ENCODE data around the gene CHKA.

CHKA gene

DNA sequence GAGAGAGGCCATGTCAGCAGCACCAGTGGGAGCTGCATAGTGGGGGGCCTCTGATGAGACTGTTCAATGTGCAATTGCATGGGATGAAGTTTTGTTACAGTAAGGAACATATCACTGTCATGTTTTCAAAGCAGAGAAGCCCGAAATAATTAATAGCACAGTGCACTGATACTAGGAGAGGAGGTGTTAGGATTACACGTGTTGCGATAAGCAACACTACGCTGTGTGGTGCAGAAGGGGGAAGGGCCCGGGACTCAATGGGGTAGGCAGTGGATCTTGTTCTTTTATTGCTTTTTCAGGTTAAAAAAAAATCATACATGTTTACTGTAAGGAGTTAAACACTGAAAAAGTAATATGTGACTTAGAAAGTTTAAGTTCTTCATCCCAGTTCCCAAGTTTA is 53.2 kb downstream of the CHKA start:
- no peak for DNase-seq

DNA sequence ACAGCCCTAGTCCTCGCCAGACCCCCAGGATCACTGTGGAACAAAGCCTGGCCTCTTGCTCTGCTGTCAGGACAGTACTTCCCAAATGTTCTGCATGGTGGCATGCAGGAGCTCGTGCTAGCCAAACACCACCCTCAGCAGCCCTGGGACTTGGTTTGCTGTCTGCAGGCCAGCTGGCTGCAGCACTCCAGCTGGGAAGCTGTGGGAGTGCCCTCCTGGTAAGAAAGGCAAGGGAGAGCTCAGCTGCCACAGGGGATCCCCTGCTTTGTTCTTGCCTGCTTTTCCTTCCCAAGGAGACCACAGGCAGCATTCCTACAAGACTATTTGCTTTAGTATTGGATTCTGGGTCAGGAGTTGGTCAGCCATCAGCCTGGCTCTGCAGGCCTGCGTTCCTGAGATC is 54.4 kb downstream of the CHKA start:
- DNase-seq: no peak

DNA sequence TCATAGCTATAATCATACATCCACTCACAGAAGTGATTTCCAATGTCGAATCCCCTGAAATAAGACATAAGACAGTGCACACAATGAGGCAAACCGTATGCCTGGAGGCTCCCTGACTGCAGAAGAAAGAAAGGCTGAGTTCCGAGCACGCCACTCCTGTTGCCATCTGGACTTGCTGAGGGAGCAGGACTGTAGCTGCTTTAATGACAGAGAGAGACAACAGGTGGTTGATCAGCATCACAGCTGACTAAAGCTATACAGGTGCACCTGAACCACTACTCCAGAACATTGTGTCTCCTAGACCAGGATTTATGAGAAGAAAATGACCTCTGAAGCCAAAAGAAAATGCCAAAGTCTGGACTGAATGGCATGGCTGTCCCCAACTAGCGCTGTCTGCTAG is 55.3 kb downstream of the CHKA start:
- DNase-seq: no peak

DNA sequence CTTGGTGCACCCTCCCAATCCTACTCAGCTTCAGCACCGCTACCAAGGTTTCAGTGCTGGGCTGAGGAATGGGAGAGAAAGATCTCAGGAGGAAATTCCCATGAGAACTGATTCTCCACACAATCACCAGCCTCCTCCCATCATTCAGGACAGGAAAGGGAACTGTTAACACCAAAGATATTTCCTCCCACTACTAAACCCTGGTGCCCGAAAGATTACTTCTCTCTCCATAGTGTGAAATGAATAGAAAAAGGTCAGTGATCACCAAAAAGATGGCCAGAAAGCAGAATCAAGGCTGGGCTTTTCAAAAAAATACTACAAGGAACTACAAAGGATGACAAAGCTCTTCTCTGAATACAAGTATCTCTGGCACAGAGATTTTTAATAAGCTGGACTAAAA is 56.3 kb downstream of the CHKA start:
- DNase-seq: no peak

DNA sequence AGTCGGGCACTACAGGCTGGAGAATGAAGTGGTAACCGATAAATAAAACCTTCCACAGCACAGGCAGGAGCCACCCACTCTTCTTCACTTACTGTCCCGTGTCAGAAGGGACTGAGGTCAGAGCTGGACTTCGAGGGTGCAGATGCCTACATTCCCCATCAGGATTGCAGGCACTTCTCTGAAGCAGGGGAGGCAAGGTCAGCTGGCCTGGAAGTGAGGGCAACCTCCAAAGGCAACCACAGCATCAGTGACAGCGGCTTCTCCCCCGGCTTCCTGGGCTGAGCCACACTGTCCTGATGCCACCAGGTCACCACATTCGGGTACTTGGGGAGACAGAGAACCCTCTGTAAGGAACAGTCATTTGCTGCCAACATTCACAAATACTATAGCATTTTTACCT is 59.7 kb downstream of the CHKA start:
- no peak for DNase-seq

DNA sequence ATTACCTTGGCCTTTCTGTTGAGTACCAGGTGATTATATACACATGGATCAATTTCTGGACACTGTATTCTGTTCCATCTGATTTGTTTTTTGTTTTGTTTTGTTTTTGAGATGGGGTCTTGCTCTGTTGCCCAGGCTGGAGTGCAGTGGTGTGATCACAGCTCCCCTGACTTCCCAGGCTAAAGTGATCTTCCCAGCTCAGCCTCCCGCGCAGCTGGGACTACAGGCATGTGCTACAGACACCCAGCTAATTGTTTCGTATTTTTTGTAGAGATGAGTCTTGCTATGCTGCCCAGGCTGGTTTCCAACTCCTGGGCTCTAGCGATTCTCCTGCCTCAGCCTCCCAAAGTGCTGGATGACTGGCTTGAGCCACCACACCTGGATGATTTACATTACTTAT is 63.4 kb downstream of the CHKA start:
- DNase-seq: no peak

DNA sequence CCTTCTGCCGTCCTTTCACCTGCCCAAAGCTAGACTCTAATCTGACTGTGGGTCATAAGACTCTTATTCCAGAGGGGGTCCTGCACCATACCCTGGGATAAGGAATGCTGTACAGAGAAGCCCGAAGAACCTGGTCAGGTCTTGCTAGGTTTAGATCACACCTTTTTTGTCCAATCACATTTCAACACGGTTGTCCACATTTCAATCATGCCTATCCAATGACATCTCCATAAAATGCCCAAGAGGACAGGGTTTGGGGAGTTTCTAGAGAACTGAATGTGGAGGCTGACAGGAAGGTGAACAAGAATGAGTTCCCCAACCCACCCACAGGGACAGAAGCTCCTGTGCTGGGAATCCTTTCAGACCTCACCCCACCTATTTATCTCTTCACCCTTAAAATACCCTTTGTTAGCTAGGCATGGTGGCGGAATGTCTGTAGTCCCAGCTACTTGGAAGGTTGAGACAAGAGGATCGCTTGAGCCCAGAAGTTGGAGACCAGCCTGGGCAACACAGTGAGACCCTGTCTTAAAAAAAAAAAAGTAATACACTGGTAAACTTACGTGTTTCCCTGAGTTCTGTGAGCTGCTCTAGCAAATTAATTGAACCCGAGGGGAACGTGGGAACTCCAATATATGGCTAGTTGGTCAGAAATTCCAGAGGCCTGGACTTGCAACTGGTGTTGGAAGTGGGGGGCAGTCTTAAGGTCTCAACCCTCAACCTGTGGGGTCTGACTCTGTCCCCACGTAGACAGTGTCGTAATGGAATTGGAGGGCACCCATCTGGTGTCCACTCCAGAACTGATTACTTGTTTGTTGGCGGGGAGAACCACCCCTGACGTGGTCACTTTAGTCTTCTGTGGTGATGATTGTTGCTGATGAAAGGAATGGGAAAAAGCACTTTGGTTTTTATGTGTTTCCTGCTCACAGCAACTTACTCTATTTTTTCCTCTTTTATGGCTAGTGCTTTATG is 64.6 kb downstream of the CHKA start:
- DNase-seq: no peak

DNA sequence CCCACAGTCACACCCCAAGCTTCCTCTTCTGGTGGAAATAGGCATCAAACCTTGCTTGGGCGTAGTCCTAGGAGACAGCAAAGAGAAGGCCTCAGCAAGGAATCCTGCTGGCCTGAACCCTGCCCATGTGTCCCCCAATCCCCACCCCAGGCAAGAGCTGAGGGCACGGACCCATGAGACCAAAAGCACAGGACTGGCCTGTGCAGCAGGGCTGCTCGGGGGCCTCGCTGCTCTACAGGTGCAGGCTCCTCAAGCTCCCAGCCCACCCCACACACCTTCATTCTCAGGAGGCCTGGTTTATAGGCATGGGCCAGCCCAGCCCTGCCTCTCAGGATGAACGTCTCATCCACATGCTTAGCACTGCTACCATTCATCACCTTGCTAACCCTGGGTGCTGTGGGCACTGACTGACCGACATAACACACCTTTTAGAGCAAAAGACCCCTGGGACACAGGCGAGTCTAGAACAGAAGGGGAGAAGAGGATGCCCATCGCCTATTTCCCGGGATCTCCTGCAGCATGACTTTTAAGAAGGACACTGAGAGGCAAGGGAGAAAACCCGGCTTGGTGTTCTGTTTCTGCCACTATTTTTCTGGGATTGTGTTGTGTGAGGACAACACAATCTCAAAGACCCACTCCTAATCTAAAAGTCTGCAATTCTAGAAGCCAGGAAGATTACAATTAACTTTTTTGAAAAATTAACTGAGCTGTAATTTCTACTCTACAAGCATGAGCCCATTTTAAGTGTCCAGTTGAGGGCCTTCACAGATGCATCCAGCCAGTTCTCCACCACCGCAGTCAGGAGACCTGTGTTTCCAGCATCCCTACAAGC is 67.0 kb downstream of the CHKA start:
- no peak for DNase-seq

DNA sequence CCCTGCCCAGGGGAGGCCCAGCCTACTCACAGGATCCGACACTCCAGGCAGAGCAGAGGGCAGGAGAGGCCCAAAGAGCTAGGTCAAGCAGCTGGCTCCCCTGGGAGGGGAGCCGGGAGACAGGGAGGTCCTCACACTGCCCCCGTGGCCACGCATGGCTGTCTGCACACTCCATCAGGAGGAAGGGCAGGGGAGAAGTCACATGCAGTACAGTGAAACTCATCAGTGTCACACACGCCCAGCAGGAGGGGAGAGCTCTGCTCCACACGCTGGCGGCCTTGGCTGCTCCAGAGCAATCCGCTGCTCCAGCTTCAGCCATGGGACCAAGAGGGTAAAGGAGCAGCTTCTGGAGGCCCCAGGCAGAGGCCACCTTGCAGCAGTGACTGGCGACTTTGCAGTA is 68.1 kb downstream of the CHKA start:
- DNase-seq: no peak

DNA sequence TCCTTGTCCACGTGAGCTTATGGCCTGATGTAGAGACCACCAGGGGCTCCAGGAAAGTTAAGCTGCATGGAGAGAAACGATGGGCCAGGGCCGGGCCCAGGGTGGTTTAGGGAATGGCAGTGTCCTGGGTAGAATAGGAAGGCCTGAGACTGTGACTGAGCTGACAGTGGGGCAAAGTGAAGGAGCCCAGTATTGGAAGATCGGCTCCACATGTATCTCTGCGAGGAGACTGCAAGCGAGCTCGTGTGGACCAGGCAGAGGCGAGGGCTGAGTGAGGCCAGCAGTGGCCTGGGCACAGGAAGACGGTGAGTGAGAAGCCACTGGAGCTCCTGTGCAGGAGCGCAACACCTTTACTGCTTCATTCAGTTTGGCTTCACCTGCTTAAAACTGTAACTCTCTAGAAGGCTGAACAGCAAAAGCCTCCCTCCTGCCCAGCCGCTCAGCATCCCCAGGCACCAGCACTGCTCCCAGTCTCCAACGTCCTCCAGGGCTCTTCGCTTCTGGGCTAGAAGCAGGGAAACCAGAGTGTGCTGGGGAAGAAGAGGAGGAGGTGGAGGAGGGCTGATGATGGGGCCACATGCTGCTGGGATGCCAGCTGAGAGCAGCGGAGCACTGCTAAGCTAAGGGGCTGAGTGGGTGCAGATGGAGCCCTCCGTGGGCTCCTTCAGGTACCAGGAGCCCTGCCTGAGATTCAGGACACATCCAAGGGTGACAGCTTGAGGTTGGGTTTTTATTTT is 68.9 kb downstream of the CHKA start:
- no peak for DNase-seq

DNA sequence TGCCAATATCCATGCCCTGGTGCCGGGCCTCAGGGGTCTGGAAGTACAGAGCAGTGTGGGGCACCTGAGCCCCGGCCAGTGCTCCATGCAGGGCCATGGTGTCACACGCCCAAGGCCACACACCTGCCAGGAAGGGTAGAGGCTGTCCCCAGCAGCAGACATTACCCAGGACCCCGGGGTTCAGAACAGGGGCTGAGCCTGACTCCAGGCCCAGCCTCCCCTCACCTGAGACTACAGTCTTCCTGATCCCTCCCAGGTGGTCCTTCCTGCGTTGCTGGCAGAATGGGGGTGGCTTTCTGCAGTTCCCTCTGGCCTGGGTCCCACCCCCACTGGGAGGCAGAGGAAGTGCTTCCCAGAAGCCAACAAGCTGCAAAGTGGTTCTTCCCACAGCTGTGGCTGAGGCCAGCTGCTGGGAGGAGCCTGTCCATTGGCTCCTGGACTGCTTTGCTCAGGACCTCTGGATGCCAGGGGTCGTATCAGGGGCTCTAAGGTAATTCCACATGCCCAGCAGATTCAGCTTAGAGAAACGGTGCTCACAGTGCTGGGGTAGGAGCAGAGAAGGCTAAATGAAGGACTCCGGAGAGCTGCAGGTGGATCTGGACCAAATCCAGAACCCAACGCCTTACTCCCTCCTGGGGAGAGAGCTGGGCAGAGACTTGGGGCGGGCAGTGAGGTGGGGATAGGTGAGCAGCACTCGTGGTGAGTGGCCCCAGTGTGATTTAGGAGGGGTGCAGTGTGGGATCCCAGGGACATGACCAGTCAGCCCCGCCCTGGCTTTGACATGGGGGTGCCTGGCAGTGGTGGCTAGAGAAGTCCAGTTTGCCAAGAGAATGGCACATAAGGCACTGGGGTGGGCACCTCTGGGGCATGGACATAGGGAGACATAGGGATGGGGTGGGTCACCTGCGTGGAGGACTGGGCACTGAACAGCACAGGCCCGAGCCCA is 69.7 kb downstream of the CHKA start:
- no peak for DNase-seq

DNA sequence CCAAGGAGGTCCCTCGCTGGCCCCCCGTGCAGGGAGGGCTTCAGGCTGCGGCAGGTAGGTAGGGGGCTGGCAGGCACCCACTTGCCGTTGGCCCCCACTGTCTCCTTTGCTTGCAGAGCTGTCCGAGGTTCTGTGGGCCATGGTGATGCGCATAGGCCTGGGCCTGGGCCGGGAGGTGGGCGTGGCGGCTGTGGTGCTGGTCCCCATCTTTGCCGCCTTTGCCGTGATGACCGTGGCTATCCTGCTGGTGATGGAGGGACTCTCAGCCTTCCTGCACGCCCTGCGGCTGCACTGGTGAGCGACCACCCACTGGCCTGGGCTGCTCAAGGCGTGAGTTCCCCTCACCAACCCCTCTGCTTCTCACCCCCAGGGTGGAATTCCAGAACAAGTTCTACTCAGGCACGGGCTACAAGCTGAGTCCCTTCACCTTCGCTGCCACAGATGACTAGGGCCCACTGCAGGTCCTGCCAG is 70.8 kb downstream of the CHKA start:
- no peak for DNase-seq

DNA sequence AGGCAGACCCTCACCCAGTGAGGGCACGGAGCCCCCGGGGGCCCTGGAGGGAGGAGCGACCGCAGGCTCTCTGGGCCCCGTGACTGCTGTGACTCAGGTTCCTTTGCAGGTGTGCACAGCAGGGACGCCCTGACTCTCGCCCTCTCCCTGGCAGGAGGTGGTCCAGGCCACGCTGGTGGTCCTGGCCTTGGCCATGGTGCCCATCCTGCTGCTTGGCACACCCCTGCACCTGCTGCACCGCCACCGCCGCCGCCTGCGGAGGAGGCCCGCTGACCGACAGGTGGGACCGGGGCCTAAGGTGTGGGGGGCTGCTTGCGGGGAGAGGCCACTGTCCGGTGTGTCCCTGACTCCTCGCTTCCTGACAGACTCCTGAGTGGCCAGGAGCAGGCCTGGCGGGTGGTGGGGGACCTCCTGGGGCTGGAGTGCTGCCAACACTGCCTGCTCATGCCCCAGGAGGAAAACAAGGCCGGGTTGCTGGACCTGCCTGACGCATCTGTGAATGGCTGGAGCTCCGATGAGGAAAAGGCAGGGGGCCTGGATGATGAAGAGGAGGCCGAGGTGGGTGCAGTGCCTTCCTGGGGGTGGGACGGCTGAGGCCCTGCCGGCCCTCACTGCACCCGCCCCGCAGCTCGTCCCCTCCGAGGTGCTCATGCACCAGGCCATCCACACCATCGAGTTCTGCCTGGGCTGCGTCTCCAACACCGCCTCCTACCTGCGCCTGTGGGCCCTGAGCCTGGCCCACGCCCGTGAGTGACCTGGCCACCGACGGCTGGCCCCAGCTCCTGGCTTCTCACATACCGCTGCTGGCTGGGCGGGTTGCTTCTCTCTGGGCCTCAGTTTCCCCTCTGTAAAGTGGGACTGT is 71.4 kb downstream of the CHKA start:
- DNase-seq: no peak

DNA sequence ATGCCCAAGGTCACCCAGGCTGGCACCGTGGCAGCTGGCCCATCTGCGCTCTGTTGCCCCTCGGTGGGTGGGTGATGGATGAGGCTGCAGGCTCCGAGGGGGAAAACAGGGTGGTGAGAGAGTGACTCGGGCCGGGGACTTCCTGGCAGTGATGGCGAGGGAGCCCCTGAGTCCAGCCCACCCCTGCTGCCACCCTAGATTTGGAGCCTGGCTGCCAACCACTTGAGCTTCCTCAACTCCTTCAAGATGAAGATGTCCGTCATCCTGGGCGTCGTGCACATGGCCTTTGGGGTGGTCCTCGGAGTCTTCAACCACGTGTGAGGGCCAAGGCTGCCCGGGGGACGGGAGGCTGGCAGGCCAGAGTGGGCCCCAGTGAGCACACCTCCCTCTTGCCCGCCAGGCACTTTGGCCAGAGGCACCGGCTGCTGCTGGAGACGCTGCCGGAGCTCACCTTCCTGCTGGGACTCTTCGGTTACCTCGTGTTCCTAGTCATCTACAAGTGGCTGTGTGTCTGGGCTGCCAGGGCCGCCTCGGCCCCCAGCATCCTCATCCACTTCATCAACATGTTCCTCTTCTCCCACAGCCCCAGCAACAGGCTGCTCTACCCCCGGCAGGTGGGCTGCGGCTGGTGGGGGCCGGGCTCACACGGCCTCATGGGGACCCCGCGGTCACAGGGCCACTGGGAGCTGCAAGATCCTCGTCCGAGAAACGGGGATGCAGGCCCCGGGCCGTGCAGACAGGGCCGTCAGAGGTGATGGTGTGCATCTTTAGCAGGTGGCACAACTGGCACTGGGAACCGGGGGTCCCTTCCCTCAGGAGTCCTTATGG is 72.3 kb downstream of the CHKA start:
- no peak for DNase-seq

DNA sequence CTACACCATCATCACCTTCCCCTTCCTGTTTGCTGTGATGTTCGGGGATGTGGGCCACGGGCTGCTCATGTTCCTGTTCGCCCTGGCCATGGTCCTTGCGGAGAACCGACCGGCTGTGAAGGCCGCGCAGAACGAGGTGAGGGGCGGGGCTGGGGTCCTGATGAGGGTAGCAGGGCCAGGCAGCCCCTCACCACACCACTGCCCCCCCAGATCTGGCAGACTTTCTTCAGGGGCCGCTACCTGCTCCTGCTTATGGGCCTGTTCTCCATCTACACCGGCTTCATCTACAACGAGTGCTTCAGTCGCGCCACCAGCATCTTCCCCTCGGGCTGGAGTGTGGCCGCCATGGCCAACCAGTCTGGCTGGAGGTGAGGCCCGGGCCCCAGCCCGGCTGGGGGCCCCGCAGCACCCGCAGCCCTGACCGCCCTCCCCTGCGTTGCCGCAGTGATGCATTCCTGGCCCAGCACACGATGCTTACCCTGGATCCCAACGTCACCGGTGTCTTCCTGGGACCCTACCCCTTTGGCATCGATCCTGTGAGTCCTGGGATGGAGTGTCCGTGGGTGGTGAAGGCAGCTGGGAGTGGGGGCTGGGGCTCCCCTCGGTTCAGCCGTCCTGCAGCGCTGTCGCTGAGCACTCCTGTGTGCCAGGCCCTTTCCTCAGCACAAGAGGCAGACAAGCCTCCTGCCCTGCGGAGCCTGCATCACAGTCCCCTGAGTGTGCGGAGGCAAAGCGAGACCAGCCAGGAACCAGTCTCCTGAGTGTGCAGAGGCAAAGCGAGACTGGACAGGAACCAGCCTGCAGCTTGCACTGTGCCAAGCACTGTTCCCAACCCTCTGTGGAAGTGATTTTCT is 73.5 kb downstream of the CHKA start:
- no peak for DNase-seq

DNA sequence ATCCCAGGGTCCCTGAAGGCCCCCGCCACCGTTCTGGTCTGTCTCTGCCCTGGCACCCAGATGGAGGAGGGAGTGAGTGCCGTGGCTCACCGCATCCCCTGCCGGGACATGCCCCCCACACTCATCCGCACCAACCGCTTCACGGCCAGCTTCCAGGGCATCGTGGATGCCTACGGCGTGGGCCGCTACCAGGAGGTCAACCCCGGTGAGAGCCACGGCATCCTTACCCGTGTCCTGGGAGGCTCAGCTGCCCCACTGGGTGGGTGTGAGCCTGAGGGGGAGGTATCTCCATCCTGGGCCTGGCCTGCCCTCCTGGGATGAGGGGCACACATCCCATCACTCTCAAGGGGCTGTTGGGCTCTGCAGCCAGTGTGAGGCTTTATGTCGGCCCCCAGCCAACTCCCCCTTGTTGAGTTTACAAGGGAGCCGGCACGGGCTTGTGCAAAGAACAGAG is 76.3 kb downstream of the CHKA start:
- no peak for DNase-seq

DNA sequence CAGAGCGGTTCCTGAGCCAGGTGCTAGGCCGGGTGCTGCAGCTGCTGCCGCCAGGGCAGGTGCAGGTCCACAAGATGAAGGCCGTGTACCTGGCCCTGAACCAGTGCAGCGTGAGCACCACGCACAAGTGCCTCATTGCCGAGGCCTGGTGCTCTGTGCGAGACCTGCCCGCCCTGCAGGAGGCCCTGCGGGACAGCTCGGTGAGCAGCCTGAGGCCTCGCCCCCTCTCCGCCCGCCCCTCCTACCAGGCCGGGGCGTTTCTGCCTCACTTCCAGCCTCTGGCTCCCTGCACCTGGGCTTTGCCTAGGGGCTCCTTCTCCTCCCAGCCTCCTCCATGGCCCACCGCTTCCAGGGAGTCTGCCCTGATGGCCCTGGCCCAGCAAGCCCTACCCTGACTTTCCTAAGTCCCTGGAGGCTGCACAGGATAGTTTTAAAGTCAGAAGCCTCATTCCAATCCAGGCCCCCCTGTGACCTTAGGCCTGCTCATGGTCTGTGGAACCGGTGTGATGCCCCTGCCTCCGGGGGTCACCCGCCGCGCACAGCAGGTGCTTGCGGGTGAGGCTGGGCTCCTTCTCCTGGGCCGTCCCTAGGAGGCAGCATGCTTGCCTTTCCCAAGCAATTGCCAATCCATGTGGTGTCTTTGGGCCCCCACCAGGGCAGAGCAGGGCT is 76.9 kb downstream of the CHKA start:
- DNase-seq: no peak

All from hippocampal formation (tissue), 2 donors.